ENCODE measurements around the gene TAC3.

TAC3 gene

DNA sequence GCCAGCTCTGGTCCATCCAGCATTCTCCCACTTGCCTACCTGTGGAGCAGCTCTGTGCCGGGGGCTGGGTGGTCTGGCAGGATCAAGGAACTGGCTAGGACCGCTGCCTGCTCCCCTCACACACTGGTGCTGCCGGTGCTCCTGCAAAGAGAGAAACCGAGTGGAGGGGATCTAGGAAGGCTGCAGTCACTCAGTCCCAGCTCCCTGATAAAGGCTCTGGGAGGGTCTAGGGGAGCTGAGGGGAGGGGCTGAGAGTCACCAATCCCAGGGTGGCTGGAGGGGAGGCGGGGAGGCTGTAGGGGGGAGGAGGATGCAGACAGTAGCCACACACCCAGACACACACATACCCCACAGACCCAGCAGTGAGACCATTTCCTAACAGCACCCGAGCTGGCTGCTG is at the start of gene TAC3:
Gene TAC3, minus strand, starts transcription at position 182 of the 400 bp plus-strand sequence. CDS start 732 bp downstream, outside the sequence.
- H3K9ac ChIP-seq (ENCODE audit: low read length) = no peak within 1 kb of the TSS
- H2AFZ ChIP-seq (ENCODE audit: low read depth, low read length, severe bottlenecking) = no peak within 1 kb of the TSS
- TF ChIP-seq EZH2phosphoT487 (conservative IDR thresholded peaks at IDR 0.05; ENCODE audit: low read length) = no peak
- TF ChIP-seq, protein P1, sequence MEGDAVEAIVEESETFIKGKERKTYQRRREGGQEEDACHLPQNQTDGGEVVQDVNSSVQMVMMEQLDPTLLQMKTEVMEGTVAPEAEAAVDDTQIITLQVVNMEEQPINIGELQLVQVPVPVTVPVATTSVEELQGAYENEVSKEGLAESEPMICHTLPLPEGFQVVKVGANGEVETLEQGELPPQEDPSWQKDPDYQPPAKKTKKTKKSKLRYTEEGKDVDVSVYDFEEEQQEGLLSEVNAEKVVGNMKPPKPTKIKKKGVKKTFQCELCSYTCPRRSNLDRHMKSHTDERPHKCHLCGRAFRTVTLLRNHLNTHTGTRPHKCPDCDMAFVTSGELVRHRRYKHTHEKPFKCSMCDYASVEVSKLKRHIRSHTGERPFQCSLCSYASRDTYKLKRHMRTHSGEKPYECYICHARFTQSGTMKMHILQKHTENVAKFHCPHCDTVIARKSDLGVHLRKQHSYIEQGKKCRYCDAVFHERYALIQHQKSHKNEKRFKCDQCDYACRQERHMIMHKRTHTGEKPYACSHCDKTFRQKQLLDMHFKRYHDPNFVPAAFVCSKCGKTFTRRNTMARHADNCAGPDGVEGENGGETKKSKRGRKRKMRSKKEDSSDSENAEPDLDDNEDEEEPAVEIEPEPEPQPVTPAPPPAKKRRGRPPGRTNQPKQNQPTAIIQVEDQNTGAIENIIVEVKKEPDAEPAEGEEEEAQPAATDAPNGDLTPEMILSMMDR (IDR thresholded peaks at IDR 0.05; ENCODE audit: insufficient read depth, low read length, poor library complexity, severe bottlenecking) = no peak
- no peaks in the 10 kb centered on the region for H3K9me3 ChIP-seq (ENCODE audit: insufficient read depth, low read length)
- no peaks in the 10 kb centered on the region for H4K20me1 ChIP-seq (ENCODE audit: low read depth, low read length)
- no peak within 1 kb of the TSS for H3K4me2 ChIP-seq (ENCODE audit: low read depth, low read length, poor library complexity, severe bottlenecking)
- H3K36me3 ChIP-seq (ENCODE audit: low read length) = no peaks in the 10 kb centered on the region
- H3K27me3 ChIP-seq (ENCODE audit: low read length) = no peaks in the 10 kb centered on the region
- H3K9me2 ChIP-seq (replicated peaks; ENCODE audit: insufficient read depth, low read length) = no peaks in the 10 kb centered on the region
- no peaks in the 10 kb centered on the region for H3K79me2 ChIP-seq (ENCODE audit: insufficient read depth, low read length)
- H3K4me3 ChIP-seq (ENCODE audit: insufficient read depth, low read length, poor library complexity, severe bottlenecking) = no peak within 1 kb of the TSS
- no peak within 1 kb of the TSS for H3K27ac ChIP-seq (ENCODE audit: low read depth, low read length)
- no peaks in the 10 kb centered on the region for H3F3A ChIP-seq (ENCODE audit: insufficient read depth)

DNA sequence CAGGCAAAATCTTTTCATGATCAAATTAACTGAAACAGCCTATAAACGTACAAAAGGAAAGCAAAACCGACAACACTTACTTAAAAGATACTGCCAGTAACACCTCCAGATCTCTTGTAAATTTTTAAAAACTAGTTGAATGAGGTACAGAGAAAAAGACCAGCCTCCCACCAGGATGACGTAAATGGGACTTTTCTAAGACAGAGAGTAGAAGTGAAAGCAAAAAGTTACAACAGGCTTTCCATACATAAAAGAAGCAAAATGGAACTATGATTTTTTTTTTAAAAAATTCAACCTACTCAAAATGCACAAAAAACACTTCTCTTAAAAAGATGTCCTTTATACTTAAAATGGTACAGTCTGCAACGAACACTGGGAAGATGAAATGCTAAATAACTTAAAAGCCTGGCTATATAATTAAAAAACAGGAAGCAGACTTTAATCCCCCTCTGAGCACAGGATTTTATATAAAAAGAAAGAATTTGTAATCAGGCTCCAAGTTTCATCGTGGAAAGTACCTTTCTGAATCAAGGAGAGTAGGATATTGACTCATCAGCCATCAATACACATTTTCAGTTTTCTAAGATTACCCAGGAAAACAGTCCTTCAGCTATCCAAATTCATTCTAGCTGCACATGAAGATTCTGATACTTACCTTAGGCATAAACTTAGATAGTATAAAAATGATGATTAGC is 47.8 kb upstream of the TAC3 start:
- Histone ChIP-seq H3K27ac (ENCODE audit: low read depth, low read length) (peak overlapping the region; percentile 24), H4K20me1 (ENCODE audit: low read depth, low read length) (no peaks in the 10 kb centered on the region), H3F3A (ENCODE audit: insufficient read depth) (peaks cover 24% of the 10 kb centered on the region; the same call in 1 of the 2 replicates), H3K4me2 (ENCODE audit: low read depth, low read length, poor library complexity, severe bottlenecking) (peak overlapping the region; percentile 18), H3K27me3 (ENCODE audit: low read length) (no peaks in the 10 kb centered on the region), H3K79me2 (ENCODE audit: insufficient read depth, low read length) (peaks cover 5% of the 10 kb centered on the region; the same call in 1 of the 2 replicates), H3K9me3 (ENCODE audit: insufficient read depth, low read length) (no peaks in the 10 kb centered on the region), H2AFZ (ENCODE audit: low read depth, low read length, severe bottlenecking) (no peak overlapping the region), H3K9ac (ENCODE audit: low read length) (peak overlapping the region; percentile 14; the same call in 1 of the 2 replicates), H3K36me3 (ENCODE audit: low read length) (peaks cover 52% of the 10 kb centered on the region), H3K4me3 (ENCODE audit: insufficient read depth, low read length, poor library complexity, severe bottlenecking) (no peak overlapping the region), H3K9me2 (replicated peaks; ENCODE audit: insufficient read depth, low read length) (no peaks in the 10 kb centered on the region)
- TF ChIP-seq EZH2phosphoT487 (conservative IDR thresholded peaks at IDR 0.05; ENCODE audit: low read length) = no peak
- TF ChIP-seq, protein P1 (IDR thresholded peaks at IDR 0.05; ENCODE audit: insufficient read depth, low read length, poor library complexity, severe bottlenecking) = no peak

DNA sequence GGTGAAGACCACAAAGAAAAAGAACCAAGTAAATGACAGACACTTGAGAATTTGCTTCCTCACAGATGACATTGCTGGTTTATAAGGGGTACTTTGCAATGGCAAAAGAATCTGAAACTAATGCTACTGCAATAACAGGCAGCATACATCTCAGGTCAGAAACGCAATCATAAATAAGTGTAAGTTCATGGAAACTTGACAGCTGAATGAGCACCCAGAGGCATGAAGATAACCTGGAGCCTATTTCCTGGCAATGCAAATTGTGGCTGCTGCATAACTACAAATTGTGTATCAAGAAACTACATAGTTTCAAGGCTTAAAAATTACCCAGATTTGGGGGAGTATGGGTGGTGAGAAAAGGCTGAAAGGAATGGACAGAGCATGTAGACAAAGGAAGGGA is 42.1 kb upstream of the TAC3 start:
- Histone ChIP-seq H2AFZ (ENCODE audit: low read depth, low read length, severe bottlenecking) (no peak overlapping the region), H3K9me2 (replicated peaks; ENCODE audit: insufficient read depth, low read length) (no peaks in the 10 kb centered on the region), H3K27ac (ENCODE audit: low read depth, low read length) (no peak overlapping the region), H4K20me1 (ENCODE audit: low read depth, low read length) (no peaks in the 10 kb centered on the region), H3K9me3 (ENCODE audit: insufficient read depth, low read length) (no peaks in the 10 kb centered on the region), H3K9ac (ENCODE audit: low read length) (no peak overlapping the region), H3K27me3 (ENCODE audit: low read length) (no peaks in the 10 kb centered on the region), H3F3A (ENCODE audit: insufficient read depth) (peaks cover 10% of the 10 kb centered on the region; the same call in 1 of the 2 replicates), H3K79me2 (ENCODE audit: insufficient read depth, low read length) (no peaks in the 10 kb centered on the region), H3K36me3 (ENCODE audit: low read length) (peaks cover 61% of the 10 kb centered on the region), H3K4me2 (ENCODE audit: low read depth, low read length, poor library complexity, severe bottlenecking) (no peak overlapping the region), H3K4me3 (ENCODE audit: insufficient read depth, low read length, poor library complexity, severe bottlenecking) (no peak overlapping the region)
- no peak for TF ChIP-seq EZH2phosphoT487 (conservative IDR thresholded peaks at IDR 0.05; ENCODE audit: low read length)
- TF ChIP-seq, protein P1 (IDR thresholded peaks at IDR 0.05; ENCODE audit: insufficient read depth, low read length, poor library complexity, severe bottlenecking) = no peak
